Activated gamma-delta T cell treated with anti-CD3 and anti-CD28 coated beads, Interleukin-2, amount 50 U/mL, for 16 hours (primary cell): ENCODE data around the gene MKS1.

ENCODE experiments used
- DNase-seq: peaks from one replicate; pipeline ENCODE4 v3.0.0-alpha.2; 2020; ENCODE audit warnings: low read depth

The MKS1 gene

GRCh38 chr17:58219007-58219788, at the start of gene MKS1:
Gene MKS1, minus strand, starts transcription at chr17:58219255. Its CDS starts 25 bp downstream, at chr17:58219230.
- DNase-seq: peak; percentile 94

DNA sequence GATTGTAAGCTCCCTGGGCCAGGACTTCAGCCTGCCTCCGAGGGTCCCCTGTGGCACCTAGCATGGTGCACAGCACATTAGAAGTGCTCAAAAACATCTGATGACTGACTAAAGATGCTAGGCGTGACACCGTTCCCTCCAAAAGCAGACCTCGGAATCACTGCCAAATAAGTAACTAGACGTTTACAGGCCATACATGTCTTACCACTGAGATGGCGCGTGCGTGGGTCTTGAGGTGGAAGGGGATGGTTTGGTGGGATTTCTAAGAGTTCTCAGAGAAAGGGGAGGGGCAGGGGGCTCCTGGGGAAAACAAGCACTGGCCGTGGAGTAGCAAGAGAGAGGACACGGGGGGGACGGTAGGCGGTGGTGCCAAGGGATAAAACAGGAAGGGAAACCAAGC, 49.3 kb upstream of the MKS1 start:
- no peak for DNase-seq

- no peak for DNase-seq
Measured at GRCh38 chr17:58267347-58268324, 48.6 kb upstream of the MKS1 start.

- no peak for DNase-seq
Measured at GRCh38 chr17:58265902-58266875, 47.1 kb upstream of the MKS1 start.

DNA sequence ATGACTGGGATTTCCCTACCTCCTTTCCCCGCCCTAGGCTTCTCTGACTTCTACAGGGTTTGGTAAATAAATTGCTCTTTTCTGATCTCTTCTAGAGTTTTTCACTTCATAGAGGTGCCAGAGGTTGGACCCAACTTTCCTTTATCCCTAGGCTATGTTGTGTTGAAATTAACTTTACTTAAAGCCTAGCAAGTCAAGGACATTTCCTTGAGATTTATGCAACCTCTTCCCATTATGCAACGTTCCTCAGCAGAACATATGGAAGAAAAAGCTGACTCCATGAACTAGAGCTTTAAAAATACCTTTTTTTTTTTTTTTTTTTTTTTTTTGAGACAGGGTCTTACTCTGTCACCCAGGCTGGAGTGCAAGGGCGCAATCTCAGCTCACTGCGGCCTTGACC, 46.2 kb upstream of the MKS1 start:
- DNase-seq: no peak

DNA sequence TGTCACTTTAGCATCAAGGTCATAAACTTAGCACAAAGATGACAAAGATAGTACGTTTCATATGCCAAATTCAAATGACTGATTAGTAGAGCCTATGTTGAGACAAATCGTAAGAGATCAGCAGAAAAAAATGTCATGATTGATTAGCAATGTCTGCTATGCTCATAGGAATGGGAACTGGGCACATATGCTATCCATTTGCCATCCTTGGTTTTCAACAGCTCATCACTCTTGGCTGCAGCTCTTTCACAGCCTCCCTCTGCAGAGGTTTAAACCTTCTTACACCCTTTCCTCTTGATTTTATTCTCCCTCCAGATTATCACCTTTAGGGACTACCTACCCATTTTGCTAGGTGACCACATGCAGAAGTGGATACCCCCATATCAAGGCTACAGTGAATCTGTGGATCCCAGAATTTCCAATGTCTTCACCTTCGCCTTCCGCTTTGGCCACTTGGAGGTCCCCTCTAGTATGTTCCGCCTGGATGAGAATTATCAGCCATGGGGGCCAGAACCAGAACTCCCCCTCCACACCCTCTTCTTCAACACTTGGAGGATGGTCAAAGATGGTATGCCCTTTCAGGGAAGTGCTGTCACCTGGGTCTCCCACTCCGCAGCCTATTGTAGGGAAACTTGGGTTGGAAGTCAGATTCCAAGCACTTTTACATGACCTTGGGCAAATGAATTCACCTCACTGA, 45.5 kb upstream of the MKS1 start:
- DNase-seq: no peak

DNA sequence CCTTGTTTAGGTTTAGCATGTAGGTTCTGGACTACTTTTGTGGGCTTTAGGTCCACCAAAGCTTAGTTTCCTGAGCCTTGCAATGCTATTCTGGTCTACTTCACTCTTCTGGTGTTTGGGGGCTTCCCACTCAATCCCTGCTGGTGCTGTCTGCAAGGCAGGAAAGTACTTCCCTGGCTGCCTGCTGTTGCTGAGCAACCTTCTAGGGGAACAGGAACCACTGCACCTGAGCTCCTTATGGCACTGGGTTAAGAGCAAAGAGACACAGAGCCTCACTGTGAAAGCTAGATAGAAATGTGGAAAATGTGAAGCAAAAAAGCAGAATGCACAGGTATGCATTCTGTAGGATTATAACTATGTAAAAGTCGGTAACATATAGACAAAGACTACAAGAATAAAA, 44.7 kb upstream of the MKS1 start:
- DNase-seq: no peak

- DNase-seq: no peak
Measured at GRCh38 chr17:58262149-58262548, 43.1 kb upstream of the MKS1 start.

DNA sequence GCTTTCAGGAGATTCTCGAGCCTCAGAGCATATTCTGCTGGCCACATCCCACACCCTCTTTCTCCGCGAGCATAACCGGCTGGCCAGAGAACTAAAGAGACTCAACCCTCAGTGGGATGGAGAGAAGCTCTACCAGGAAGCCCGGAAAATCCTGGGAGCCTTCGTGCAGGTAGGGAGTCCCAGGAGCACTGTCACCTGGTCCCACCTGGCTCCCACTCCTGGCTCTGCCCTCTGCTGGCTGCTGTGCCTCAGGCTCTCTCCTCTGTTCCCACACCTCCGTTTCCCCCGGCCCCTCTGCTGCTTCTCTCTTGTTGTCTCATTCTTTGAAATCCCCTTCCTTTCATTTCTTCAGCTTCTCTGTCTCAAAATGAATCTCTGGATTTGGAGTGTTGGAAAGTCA, 35.7 kb upstream of the MKS1 start:
- DNase-seq: no peak

GRCh38 chr17:58253082-58253481, 34.0 kb upstream of the MKS1 start:
- no peak for DNase-seq

DNA sequence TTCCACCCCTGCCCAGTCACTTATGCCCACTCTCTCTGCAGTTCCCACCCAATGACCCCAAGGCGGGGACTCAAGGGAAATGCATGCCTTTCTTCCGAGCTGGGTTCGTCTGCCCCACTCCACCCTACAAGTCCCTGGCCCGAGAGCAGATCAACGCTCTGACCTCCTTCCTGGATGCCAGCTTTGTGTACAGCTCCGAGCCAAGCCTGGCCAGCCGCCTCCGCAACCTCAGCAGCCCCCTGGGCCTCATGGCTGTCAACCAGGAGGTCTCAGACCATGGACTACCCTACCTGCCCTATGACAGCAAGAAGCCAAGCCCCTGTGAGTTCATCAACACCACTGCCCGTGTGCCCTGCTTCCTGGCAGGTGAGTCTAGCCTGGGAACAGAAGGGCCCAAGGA, 33.1 kb upstream of the MKS1 start:
- DNase-seq: no peak

GRCh38 chr17:58250344-58251011, 31.4 kb upstream of the MKS1 start:
- no peak for DNase-seq

DNA sequence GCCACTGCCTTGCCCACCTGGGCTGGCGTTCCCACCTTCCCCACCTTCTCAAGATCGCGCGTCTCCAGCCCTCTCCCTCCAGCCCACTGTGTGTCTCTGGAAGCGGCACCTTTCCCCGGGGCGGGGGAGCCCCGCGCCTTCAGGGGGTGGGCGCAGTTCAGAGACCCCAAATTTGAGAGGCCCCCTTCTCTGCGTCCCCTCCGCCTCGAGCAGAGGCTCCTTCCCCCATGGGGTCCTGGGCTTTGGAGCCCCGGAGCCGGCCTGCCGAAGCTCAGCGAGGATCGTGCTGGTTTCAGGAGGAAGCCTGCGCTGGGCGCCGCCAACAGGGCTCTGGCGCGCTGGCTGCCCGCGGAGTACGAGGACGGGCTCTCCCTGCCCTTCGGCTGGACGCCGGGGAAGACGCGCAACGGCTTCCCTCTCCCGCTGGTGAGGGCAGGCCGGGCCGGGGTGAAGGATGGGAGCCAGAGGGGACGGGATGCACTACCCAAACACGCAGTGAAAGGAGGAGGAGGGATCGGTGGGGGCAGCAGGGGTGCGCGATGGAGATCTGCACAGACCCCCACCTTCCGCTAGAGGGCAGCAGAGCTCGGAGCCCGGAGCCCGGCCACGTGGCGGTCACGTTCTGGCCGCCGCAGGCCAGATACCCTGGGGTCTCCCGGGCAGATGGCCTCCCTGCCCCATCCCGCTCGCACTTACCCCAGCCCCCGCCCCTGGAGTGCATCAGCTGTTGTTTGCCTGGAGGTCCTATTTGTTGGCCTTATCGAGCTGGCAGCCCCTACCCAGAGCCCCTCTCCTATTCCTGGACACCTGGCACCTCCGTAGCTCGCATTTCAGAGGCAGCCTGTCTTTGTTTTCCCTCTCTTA, 30.4 kb upstream of the MKS1 start:
- peak; percentile 63 for DNase-seq

DNA sequence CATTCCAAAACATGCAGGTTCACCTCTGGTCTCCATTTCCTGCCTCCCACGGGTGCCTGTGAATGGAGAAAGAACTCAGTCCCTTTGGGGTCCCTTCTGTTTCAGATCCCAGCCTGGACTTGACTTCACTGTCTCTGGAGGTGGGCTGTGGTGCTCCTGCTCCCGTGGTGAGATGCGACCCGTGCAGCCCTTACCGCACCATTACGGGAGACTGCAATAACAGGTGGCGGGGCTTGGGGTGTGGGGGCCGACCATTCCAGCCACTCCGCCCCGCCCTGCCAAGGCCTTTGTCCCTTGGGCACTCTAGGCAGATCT, 29.9 kb upstream of the MKS1 start:
- DNase-seq: no peak

GRCh38 chr17:58247511-58248363, 28.7 kb upstream of the MKS1 start:
- DNase-seq: no peak

- no peak for DNase-seq
Measured at GRCh38 chr17:58246781-58247180, 27.7 kb upstream of the MKS1 start.

DNA sequence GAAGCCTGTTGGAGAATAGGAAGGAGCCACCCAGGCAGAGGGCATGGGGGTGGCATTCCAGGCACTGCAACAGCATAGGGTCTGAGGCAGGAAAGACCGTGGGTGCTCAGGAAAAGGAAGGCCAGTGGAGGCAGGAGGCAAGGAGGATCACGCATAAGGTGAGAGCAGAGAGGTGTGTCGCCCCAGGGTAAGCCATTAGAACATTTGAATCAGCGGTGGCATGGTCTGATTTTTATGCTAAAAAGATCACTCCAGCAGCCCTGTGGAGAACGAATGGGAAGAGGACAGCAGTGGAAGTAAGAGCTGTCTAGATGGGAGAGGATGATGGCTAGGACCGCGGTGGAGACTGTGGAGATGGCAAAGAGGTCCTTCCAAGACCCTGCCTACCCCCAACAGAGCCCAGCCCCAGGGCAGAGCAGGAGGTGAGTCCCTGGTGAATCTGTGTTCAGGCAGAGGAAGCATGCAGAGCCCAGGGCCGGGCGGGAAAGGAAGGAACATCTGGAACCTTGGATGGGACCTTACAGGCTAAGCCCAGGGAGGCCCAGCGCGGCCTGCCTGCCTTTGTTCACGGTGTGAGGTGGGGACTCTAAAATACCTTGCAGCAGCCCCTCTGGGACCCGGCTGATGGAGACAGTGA, 27.2 kb upstream of the MKS1 start:
- no peak for DNase-seq

DNA sequence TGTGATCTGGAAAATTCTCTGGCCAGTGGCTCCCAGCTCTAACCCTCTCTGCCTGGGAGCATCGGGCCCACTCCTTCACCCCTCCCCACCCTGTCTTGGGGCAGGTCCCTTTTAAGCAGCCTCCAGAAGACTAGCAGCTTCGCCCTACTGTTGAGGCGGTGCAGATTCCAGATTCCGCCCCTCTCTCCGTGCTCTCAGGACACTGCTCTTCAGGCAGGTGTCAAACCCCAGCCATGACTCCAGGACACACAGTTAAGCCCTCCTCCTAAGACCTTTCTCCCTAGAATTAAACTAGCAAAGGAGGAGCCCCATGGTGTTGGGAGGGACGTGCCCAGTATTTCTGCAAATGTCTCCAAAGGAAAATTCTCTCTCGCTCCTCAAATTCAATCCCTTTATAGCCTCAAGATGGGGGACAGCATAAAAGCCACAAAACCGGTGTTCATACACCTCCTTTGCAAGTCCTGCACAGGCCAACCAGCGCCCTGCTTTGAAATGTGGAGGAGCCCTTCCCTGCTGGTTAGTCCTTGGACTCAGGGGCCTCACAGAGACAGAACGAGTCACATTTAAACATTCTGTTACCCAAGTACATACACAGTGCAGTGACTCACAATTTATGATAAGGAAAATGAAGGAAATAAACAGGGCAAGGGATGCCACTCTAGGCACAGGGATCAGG, 26.5 kb upstream of the MKS1 start:
- no peak for DNase-seq
